ENCODE results near the gene UBE2H. TPM values are rescaled to one million over a fixed set of nuclear protein-coding genes. Genes with fewer than 3 reads are reported as not detected.

UBE2H gene
- total RNA-seq, 1 donor from 2014 or later = 92.3 TPM

DNA sequence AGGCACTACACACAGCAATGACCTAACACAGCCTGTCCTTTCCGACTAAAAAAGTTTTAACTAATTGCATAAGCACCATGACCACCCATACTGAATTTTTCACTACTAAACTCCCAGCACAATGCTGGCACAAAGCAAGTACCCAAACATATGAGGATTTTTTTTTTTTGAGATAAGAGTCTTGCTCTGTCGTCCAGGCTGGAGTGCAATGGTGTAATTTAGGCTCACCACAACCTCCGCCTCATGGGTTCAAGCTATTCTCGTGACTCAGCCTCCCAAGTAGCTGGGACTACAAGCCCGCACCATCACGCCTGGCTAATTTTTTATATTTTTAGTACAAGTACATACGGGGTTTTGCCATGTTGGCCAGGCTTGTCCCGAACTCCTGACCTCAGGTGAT is 5.1 kb downstream of the UBE2H start:
- H3K9me3 Mint-ChIP-seq (ENCODE audit: unreplicated experiment) = no peaks in the 10 kb centered on the region
- DNase-seq (ENCODE audit: low spot score) = no peak
- peaks cover 4% of the 10 kb centered on the region for H3K4me1 Mint-ChIP-seq (ENCODE audit: unreplicated experiment)
- H3K27ac Mint-ChIP-seq (ENCODE audit: unreplicated experiment) = peak overlapping the region; percentile 77
- no peak overlapping the region for H3K4me3 Mint-ChIP-seq (ENCODE audit: unreplicated experiment)
- H3K36me3 Mint-ChIP-seq (ENCODE audit: low read depth, unreplicated experiment) = peaks cover 18% of the 10 kb centered on the region
- peaks cover under 1% of the 10 kb centered on the region for H3K27me3 Mint-ChIP-seq (ENCODE audit: unreplicated experiment)
- TF ChIP-seq, protein P1, sequence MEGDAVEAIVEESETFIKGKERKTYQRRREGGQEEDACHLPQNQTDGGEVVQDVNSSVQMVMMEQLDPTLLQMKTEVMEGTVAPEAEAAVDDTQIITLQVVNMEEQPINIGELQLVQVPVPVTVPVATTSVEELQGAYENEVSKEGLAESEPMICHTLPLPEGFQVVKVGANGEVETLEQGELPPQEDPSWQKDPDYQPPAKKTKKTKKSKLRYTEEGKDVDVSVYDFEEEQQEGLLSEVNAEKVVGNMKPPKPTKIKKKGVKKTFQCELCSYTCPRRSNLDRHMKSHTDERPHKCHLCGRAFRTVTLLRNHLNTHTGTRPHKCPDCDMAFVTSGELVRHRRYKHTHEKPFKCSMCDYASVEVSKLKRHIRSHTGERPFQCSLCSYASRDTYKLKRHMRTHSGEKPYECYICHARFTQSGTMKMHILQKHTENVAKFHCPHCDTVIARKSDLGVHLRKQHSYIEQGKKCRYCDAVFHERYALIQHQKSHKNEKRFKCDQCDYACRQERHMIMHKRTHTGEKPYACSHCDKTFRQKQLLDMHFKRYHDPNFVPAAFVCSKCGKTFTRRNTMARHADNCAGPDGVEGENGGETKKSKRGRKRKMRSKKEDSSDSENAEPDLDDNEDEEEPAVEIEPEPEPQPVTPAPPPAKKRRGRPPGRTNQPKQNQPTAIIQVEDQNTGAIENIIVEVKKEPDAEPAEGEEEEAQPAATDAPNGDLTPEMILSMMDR (IDR thresholded peaks at IDR 0.05; ENCODE audit: unreplicated experiment) = no peak

DNA sequence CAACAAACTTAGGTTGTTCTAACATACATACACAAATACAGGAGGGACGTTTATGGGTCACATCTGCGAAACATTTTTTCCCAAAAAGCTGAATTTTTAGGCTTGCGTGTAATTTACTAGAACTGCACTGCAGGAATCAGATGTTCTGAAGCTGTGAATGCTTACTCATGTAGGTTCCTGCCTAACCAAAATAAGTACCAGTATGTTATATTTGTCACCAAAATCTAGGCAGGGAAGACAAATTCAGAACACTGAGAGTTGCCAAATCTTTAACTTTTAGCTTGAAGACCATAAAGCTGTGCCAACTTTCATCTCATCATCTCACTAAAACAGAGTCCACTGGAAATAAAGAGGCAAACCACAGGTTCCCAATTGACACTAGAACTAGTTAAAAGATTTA is 5.7 kb downstream of the UBE2H start:
- H3K36me3 Mint-ChIP-seq (ENCODE audit: low read depth, unreplicated experiment) = peaks cover 16% of the 10 kb centered on the region
- H3K27me3 Mint-ChIP-seq (ENCODE audit: unreplicated experiment) = no peaks in the 10 kb centered on the region
- TF ChIP-seq, protein P1 (IDR thresholded peaks at IDR 0.05; ENCODE audit: unreplicated experiment) = no peak
- peaks cover 4% of the 10 kb centered on the region for H3K4me1 Mint-ChIP-seq (ENCODE audit: unreplicated experiment)
- H3K9me3 Mint-ChIP-seq (ENCODE audit: unreplicated experiment) = no peaks in the 10 kb centered on the region
- no peak for DNase-seq (ENCODE audit: low spot score)
- no peak overlapping the region for H3K27ac Mint-ChIP-seq (ENCODE audit: unreplicated experiment)
- H3K4me3 Mint-ChIP-seq (ENCODE audit: unreplicated experiment) = no peak overlapping the region

DNA sequence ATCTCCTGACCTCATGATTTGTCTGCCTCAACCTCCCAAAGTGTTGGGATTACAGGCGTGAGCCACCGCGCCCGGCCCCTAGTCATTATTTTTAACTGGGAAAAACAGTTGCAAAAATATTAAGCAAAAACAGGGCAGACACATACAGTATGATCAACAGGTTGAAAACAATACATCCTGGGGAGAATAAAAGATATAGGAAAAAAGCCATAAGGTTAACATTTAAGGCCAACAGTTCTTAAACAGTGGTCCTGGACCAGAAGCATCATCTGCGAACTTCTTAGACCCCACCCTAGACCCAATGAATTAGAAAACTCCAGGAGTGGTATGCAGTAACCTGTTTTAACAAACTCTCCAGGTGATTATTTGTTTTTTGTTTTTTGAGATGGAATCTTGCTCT is 6.5 kb downstream of the UBE2H start:
- Mint-ChIP-seq H3K4me3 (ENCODE audit: unreplicated experiment) (no peak overlapping the region), H3K4me1 (ENCODE audit: unreplicated experiment) (no peaks in the 10 kb centered on the region), H3K27ac (ENCODE audit: unreplicated experiment) (no peak overlapping the region), H3K27me3 (ENCODE audit: unreplicated experiment) (no peaks in the 10 kb centered on the region), H3K36me3 (ENCODE audit: low read depth, unreplicated experiment) (peaks cover 10% of the 10 kb centered on the region), H3K9me3 (ENCODE audit: unreplicated experiment) (no peaks in the 10 kb centered on the region)
- DNase-seq (ENCODE audit: low spot score) = no peak
- TF ChIP-seq, protein P1 (IDR thresholded peaks at IDR 0.05; ENCODE audit: unreplicated experiment) = no peak

DNA sequence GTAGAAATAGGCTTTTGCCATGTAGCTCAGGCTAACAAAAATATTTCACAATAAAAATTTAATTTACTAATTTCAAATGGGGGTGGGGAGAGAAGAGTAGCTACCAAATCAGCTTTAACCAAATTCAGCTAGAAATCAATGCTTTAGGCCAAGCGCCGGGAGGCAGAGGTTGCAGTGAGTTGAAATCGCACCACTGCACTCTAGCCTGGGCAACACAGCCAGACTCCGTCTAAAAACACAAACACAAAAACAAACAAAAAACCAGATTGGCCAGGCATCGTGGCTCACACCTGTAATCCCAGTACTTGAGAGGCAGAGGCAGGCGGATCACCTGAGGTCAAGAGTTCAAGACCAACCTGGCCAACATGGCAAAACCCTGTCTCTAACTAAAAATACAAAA is 9.4 kb downstream of the UBE2H start:
- H3K4me3 Mint-ChIP-seq (ENCODE audit: unreplicated experiment) = no peak overlapping the region
- TF ChIP-seq, protein P1 (IDR thresholded peaks at IDR 0.05; ENCODE audit: unreplicated experiment) = no peak
- H3K9me3 Mint-ChIP-seq (ENCODE audit: unreplicated experiment) = no peaks in the 10 kb centered on the region
- H3K4me1 Mint-ChIP-seq (ENCODE audit: unreplicated experiment) = no peaks in the 10 kb centered on the region
- no peak for DNase-seq (ENCODE audit: low spot score)
- H3K36me3 Mint-ChIP-seq (ENCODE audit: low read depth, unreplicated experiment) = peaks cover 10% of the 10 kb centered on the region
- no peaks in the 10 kb centered on the region for H3K27me3 Mint-ChIP-seq (ENCODE audit: unreplicated experiment)
- H3K27ac Mint-ChIP-seq (ENCODE audit: unreplicated experiment) = no peak overlapping the region

DNA sequence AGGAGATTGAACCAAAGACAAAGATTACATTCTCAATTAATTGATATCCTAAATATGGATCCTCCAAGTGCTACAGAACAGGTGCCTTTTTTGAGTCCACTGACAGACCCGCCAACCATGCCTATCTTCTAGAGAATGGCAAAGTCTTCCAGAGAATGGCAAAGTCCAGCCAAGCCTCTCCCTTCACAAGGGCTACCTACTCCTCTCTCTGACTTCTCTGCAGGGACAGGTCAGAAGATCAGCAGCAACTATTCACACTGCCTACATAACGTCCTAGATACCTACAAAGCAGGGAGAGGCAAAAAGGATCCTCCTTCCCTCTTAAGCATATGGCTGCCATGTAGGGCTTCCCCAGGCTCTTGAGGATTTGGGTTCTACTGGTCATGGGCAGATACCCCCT is 12.4 kb downstream of the UBE2H start:
- Mint-ChIP-seq H3K36me3 (ENCODE audit: low read depth, unreplicated experiment) (peaks cover 10% of the 10 kb centered on the region), H3K9me3 (ENCODE audit: unreplicated experiment) (no peaks in the 10 kb centered on the region), H3K27ac (ENCODE audit: unreplicated experiment) (no peak overlapping the region), H3K27me3 (ENCODE audit: unreplicated experiment) (no peaks in the 10 kb centered on the region), H3K4me3 (ENCODE audit: unreplicated experiment) (no peak overlapping the region), H3K4me1 (ENCODE audit: unreplicated experiment) (no peaks in the 10 kb centered on the region)
- no peak for DNase-seq (ENCODE audit: low spot score)
- TF ChIP-seq, protein P1 (IDR thresholded peaks at IDR 0.05; ENCODE audit: unreplicated experiment) = no peak

Data from endothelial cell (in vitro differentiated cells).